ENCODE measurements around the gene ZNF254.

GRCh38 chr19:24178207-24178606 is 91.2 kb downstream of the ZNF254 start:
- no peak for TF ChIP-seq CTCF (IDR thresholded peaks at IDR 0.05)
- no peak for TF ChIP-seq POLR2A (IDR thresholded peaks at IDR 0.05)

All from esophagus squamous epithelium (tissue), 4 donors.